NCI-H128 (cell line): ENCODE measurements around the gene EHMT1.

ENCODE experiments used
- DNase-seq: peaks from one replicate; lab custom pipeline; 2025; ENCODE audit not compliant: unreplicated experiment; lab: John Stamatoyannopoulos, UW

The EHMT1 gene

DNA sequence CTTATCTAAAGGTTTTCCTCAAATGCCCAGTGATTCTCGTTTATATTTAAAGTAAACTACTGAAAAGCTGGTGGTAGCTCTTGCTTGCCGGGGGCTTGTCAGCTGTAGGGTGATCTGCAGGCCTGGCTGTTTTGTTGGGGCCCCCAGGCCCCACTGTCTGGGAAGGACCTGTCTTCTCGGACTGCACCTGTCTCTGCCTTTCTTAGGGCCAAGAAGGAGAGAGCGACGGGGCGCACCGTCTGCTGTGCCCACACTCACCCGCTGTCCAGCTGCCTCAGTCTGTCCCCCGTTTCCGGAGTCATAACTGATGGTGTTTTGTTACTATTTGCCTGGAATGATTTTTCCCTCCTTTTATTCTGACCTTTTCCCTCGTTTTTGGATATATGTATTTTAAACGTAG lies 164.7 kb downstream of the EHMT1 start:
- DNase-seq = no peak

- DNase-seq = no peak
Measured at GRCh38 chr9:137784046-137784445, 165.2 kb downstream of the EHMT1 start.

- no peak for DNase-seq
Measured at GRCh38 chr9:137784641-137785513, 166.1 kb downstream of the EHMT1 start.

GRCh38 chr9:137785704-137786161 lies 166.9 kb downstream of the EHMT1 start:
- DNase-seq = no peak

DNA sequence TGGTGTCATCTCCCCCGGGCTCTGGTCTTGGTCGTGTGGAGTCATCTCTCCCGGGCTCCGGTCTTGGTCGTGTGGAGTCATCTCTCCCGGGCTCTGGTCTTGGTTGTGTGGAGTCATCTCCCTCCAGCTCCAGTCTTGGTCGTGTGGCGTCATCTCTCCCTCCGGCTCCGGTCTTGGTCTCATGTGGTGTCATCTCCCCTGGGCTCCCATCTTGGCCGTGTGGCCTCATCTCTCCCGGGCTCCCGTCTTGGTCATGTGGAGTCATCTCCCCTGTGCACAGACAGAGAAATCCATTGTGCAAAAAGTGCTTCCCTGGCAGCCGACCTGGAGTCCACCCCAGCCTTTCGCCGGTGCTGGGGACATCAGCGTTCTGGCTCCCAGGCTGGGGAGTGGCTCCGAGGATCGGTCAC lies 167.7 kb downstream of the EHMT1 start:
- DNase-seq = no peak

GRCh38 chr9:137787381-137787780 lies 168.6 kb downstream of the EHMT1 start:
- no peak for DNase-seq

DNA sequence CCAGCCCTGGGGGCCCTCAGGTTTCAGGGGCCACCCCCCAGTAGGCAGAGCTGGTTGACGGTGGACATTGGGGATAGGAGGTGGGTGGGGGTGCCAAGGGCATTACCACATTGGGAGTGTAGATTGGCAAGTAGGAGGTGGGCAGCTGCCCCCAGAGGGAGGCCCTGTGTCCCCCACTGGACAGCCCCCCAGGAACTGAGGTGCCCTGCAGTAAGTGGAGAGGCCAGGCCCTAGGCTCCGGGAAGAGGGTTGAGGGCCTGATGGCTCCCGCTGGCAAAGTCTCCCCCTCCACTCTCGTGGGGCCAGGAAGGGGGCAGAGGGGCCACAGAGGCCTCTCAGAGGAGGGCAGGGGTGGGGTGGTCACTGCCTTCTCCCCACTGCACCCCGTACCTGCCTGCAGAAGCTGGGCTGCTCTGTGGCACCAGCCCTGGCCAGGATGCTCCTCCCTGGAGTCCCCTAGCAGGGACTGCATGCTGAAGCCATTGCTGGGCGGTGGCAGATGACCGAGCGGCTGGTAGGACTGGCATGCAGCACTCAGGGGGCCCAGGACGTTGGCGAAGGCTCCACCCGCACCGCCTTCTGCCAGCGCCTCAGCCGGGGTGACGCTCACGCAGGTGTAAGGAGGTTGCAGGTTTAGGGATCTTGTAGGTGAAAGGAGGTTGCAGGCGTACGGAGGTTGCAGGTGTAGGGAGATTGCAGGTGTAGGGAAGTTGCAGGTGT lies 169.1 kb downstream of the EHMT1 start:
- DNase-seq = no peak

DNA sequence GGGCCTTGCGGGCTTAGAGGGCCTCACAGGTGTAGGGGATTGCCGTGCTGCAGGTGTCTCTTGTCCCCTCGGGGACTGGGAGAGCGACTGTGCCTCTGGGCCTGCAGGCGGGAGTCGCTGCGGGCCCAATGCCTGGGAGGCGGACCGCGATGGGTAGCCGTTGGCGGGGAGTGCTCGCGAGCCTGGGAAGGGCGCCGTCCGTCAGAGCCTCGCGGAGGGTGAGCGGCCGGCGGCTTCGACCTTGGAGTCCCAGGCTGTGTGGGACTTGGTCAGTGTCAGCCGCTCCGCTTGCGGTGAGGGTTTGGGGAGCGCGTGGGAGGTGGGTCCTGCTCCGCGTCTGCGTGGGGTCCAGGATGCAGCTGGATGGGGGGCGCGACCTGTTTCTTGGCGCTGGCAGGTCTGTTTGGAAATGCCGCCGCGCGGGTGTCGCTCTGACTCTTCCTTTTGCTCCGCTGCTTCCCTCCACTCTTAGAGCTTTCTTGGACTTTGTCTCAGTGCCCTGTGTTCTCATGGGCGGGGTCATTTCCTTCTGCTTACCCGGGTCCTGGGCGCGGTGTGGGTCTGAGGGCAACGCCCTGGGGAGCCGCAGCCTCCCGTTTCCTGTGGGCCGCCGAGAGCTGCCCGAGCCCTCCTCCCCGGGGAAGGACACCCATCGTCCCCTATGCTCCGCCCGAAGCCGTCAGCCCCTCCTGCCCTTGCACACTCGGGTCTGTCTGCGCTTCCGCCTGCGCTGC lies 169.9 kb downstream of the EHMT1 start:
- DNase-seq = no peak

GRCh38 chr9:137789295-137789895 lies 170.6 kb downstream of the EHMT1 start:
- no peak for DNase-seq

- no peak for DNase-seq
Measured at GRCh38 chr9:137791947-137792346, 173.1 kb downstream of the EHMT1 start.

- no peak for DNase-seq
Measured at GRCh38 chr9:137793196-137793841, 174.5 kb downstream of the EHMT1 start.

- DNase-seq = no peak
Measured at GRCh38 chr9:137795156-137795666, 176.4 kb downstream of the EHMT1 start.

DNA sequence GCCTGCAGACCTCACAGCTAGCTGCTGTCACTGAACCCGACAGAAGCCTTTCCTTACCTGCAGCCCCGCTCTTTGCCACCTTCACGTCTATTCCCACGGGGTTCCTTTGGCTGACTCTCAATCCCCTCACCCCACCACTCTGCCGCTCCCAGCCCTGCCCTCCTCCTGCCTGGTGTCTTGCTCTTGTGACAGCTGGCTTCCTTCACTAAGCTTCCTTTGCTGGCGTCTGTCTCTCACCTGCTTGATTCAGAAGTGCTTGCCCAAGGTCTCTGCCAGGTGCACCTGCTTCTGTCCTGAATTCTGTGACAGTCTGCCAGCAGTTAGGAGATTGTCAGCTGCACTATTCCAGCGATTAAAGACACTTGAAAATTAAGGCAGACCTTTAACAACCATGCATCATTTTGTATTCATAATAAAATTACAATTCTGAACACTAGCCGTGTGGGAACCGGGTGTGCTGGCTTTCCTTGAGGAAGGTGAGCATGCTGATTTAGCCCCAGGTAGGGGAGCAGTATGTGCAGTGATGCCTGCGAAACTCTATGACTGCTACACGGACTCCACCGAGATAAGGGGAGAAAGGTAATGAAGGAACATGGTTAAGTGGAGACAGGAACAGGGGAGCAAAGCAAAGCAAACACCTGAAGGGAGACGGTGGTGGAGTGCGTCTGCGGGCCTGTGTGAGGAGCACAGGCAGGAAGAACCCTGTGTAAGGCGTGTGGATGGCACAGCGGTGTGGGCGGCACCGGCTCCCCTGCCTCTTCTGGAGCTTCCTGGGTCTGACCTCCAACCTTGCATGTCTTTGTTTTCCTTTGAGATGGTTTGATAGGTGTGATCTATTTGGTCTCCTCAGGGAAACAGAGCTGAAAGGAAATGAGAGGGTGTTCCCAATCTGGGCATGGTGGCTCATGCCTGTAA lies 178.7 kb downstream of the EHMT1 start:
- peak; percentile 70 for DNase-seq

DNA sequence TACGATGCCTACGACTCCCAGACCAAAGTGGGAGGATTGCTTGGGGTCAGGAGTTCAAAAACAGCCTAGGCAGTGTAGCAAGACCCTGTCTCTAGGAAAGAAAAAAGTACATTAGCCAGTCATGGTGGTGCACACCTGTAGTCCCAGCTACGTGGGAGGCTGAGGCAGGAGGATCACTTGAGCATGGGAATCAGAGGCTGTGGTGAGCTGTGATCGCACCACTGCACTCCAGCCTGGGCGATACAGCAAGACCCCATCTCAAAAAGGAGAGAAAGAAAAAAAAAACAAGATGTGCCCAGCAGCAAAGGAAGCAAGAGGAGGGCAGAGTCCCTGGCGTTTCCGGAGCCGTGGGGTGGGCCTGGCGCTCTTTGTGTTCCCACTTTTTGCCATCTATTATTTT lies 179.3 kb downstream of the EHMT1 start:
- no peak for DNase-seq

GRCh38 chr9:137798901-137799629 lies 180.3 kb downstream of the EHMT1 start:
- DNase-seq = no peak

GRCh38 chr9:137799630-137799983 lies 180.8 kb downstream of the EHMT1 start:
- DNase-seq = no peak

- DNase-seq = no peak
Measured at GRCh38 chr9:137800196-137801022, 181.6 kb downstream of the EHMT1 start.

GRCh38 chr9:137801023-137801319 lies 182.2 kb downstream of the EHMT1 start:
- no peak for DNase-seq
